Sigmoid colon (tissue), 7 donors: ENCODE results near the gene OGFOD2. TPM values are rescaled to one million over a fixed set of nuclear protein-coding genes. Genes with fewer than 3 reads are reported as not detected.

Experiments
- DNase-seq: peaks from one replicate; pipeline ENCODE4 v3.0.0-alpha.2; 2019
- H3K27ac ChIP-seq, 4 donors: fragments of 200-600 bp; sonication (generic); one replicate each; pipeline ENCODE4 v1.5.1; 2016 to 2019; ENCODE audit warnings: mild to moderate bottlenecking in 1 of 4
- H3K27me3 ChIP-seq, 3 donors: fragments of 200-600 bp; sonication (generic); one replicate each; pipeline ENCODE4 v1.5.1; 2019; ENCODE audit warnings: mild to moderate bottlenecking in 1 of 3
- H3K36me3 ChIP-seq, 4 donors: fragments of 200-600 bp; sonication (generic); one replicate each; pipeline ENCODE4 v1.5.1; 2016 to 2019
- H3K4me1 ChIP-seq, 4 donors: fragments of 200-600 bp; sonication (generic); one replicate each; pipeline ENCODE4 v1.5.1; 2017 to 2019
- H3K4me3 ChIP-seq, 4 donors: fragments of 200-600 bp; sonication (generic); one replicate each; pipeline ENCODE4 v1.5.1; 2017 to 2019; ENCODE audit warnings: mild to moderate bottlenecking in 2 of 4, moderate library complexity in 1 of 4
- H3K9me3 ChIP-seq, 4 donors: fragments of 200-600 bp in 3 of 4; sonication (generic) in 3 of 4; one replicate each; pipeline versions ENCODE4 v1.5.1 to v1.6.1; 2013 to 2019
- EP300 ChIP-seq, 4 donors: sonication (generic); formaldehyde crosslinking; IDR thresholded peaks; one replicate each; pipeline ENCODE4 v1.6.1; 2017; ENCODE audit warnings: antibody characterized with exemption in 4 of 4
- POLR2A ChIP-seq, 2 donors: fragments of 450-650 bp; IDR thresholded peaks; one replicate each; pipeline ENCODE4 v1.6.1; 2016; ENCODE audit warnings: antibody characterized with exemption in 2 of 2, mild to moderate bottlenecking in 2 of 2, moderate library complexity in 2 of 2
- POLR2AphosphoS5 ChIP-seq, 4 donors: sonication (generic); formaldehyde crosslinking; IDR thresholded peaks; one replicate each; pipeline ENCODE4 v1.6.1; 2017; ENCODE audit warnings: antibody characterized with exemption in 4 of 4
- WGBS, 2 donors: extraction: QIAGEN DNeasy Blood & Tissue Kit; methylation state at CpG; one replicate each; pipeline ENCODE4 v1.1.7; 2013; 5-methylcytosine and 5-hydroxymethylcytosine counted together
- intact Hi-C: fragments of 100-400 bp; cut with DNase I; formaldehyde crosslinking; loops from one replicate; pipeline ENCODE4 v1.15.1; 2023
- polyA plus RNA-seq, 3 donors: library from polyadenylated mRNA; stranded (reverse); fragments of 200-250 nt; gene quantifications; one replicate each; pipeline ENCODE4 v1.2.3, GENCODE V29; 2013
- total RNA-seq, 4 donors: library from RNA; depleted of rRNA; stranded (reverse); fragments of >200 nt; gene quantifications; one replicate each; pipeline ENCODE4 v1.1.0, GENCODE V29; 2016
- TF ChIP-seq, protein P1 (sequence below), 4 experiments: fragments of 450-650 bp in 3 of 4; fragments of 200-600 bp in 1 of 4; IDR thresholded peaks; one replicate each; pipeline ENCODE4 v1.5.1; 2016 to 2019; ENCODE audit warnings: antibody characterized with exemption in 4 of 4, mild to moderate bottlenecking in 3 of 4, moderate library complexity in 2 of 4
- donor health status: healthy with polysubstance abuse.
- donor health status: Bipolar disorder and iron deficiency.
- donor health status: healthy.

OGFOD2 gene
- total and polyA plus RNA-seq, 7 donors: 8.1 to 26.5 (median 10.2) TPM

DNA sequence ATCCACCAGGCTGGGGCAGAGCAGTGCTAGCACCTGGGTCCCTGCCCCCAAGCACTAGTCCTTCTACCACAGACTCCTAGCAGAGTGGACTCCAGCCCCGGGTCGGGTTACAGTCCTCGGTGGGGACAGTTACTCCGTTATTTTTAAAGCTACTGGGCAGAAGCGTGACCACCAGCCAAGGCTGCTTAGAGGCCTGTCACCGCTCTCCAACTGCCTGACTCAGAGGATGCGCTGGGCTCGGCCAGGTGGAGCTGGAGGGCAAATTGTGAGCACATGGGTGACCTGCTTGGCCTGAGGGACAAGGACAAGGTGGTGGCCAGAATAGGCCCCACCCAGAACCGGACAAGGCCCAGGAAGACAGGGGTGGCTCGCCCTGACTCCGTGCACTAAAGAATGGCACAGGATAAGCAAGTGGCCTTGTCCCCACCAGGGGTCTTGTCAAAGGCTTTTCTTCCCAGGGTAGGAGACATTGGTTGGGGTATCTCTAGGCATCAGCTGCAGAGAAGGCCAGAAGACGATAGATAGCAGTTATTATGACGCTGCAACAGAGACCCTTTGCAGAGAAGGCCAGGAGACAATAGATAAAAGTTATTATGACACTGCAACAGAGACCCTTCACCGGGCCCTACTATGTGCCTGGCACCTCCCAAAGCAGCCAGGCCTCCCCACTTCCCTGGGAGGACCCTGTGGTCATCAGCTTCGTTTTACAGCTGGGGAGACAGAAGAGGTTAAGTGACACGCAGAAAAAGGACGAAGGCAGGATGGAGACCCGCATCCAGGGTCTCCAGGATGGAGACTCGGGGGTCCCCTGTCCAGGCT, 10.4 kb upstream of the OGFOD2 start:
- no peak for TF ChIP-seq POLR2A (IDR thresholded peaks at IDR 0.05)
- TF ChIP-seq, protein P1, sequence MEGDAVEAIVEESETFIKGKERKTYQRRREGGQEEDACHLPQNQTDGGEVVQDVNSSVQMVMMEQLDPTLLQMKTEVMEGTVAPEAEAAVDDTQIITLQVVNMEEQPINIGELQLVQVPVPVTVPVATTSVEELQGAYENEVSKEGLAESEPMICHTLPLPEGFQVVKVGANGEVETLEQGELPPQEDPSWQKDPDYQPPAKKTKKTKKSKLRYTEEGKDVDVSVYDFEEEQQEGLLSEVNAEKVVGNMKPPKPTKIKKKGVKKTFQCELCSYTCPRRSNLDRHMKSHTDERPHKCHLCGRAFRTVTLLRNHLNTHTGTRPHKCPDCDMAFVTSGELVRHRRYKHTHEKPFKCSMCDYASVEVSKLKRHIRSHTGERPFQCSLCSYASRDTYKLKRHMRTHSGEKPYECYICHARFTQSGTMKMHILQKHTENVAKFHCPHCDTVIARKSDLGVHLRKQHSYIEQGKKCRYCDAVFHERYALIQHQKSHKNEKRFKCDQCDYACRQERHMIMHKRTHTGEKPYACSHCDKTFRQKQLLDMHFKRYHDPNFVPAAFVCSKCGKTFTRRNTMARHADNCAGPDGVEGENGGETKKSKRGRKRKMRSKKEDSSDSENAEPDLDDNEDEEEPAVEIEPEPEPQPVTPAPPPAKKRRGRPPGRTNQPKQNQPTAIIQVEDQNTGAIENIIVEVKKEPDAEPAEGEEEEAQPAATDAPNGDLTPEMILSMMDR (IDR thresholded peaks at IDR 0.05): no peak
- Histone ChIP-seq H3K27ac (no peak overlapping the region), H3K9me3 (no peaks in the 10 kb centered on the region), H3K27me3 (no peaks in the 10 kb centered on the region), H3K4me1 (peaks cover 0 to 34% (median 30%) of the 10 kb centered on the region in 4 donors), H3K36me3 (peaks cover 0 to 8% (median under 1%) of the 10 kb centered on the region in 4 donors), H3K4me3 (no peak overlapping the region)
- WGBS, 2 donors: 87 to 90% methylated on average over 19 of the region's 19 CpGs
- intact Hi-C loops: loop anchor here (5.0 kb wide), 1 partner anchor 67 kb away; the partner anchor contains the start of gene VPS37B
- DNase-seq: no peak

DNA sequence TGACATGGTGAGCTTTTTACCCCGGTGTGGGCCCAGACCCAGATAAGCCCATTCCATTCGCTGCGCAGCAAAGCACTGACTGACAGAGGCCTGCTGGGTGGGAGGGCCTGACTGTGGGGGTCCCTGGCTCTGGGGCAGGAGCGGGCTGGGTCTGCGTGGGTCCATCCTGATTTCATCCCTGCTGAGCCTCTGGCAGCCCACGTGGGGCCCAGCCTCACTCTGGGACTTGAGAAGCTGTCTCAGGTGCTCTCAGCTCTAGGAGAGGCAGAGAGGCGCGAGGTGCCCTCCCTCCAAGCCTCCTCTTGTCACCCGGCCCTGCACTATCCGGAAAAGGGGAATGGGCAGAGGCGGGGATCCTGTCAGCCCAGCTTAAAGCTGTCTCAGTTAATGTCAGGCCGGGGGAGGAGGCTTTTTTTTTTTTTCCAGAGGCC, 9.7 kb upstream of the OGFOD2 start:
- TF ChIP-seq EP300 (IDR thresholded peaks at IDR 0.05) (no peak), POLR2A (IDR thresholded peaks at IDR 0.05) (no peak), POLR2AphosphoS5 (IDR thresholded peaks at IDR 0.05) (no peak)
- TF ChIP-seq, protein P1 (IDR thresholded peaks at IDR 0.05): no peak
- Histone ChIP-seq H3K36me3 (peaks cover 0 to under 1% (median 0%) of the 10 kb centered on the region in 4 donors), H3K4me1 (peaks cover 0 to 40% (median 30%) of the 10 kb centered on the region in 4 donors), H3K4me3 (peak overlapping the region; percentile 39 to 61 (median 56)), H3K27ac (peak overlapping the region in 2 of 4 donors; percentile 57 to 60), H3K9me3 (no peaks in the 10 kb centered on the region), H3K27me3 (no peaks in the 10 kb centered on the region)
- DNase-seq: no peak
- intact Hi-C loops: loop anchor here (5.0 kb wide), 1 partner anchor 68 kb away; the partner anchor contains the start of gene VPS37B
- 69 to 71% methylated on average over 12 of the region's 12 CpGs for WGBS, 2 donors

DNA sequence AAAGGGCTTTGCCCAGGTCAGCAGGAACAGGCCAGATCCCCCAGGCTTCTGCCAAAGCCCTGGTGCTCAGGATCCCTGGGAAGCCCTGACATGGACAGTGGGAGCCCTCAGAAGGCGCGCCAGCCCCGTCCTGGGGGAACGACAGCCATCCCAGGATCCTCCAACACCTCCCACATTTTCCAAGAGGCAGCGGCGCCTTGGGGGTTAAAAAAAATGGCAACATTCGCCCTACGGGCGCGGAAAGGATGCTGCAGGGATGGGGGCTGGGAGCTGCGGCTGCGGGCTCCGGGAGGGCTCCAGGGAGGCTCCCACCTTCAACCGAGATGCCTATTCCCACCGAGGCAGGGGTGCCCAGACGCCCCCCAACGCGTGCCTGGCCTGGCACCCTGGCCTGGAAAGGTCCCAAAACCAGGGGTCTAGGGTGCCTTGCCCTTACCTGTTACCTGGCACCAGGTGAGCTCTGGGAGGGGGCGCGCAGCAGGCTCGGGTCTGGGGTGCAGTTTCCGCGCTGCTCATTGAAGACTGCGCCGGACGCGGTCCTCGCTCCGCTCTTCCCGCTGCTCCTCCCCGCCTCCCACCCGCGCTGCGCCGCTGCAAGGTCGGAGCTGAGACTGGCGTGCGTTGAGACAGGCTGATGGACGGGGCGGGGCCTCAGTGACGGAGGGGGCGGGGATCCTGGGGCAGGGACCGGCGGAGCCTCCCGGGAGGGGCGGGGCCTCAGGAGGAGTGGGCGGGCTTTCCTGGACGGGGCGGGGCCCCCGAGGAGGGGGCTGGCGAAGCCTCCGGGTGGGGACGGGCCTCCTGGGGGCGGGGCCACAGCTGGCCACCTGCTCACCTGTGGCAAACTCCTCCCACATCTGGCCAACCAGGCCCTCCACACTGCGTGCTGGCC, 8.9 kb upstream of the OGFOD2 start, which contains the start of gene ABCB9:
TSS of gene ABCB9 (minus strand) at position 613 of the 892 bp plus-strand sequence. CDS start 6,228 bp downstream, outside the sequence.
- no peaks in the 10 kb centered on the region for H3K36me3 ChIP-seq
- H3K27ac ChIP-seq: peak within 1 kb of the TSS; percentile 57 to 73 (median 66)
- no peaks in the 10 kb centered on the region for H3K27me3 ChIP-seq
- intact Hi-C loops: loop anchor here (5.0 kb wide), 1 partner anchor 69 kb away; the partner anchor contains the start of gene VPS37B
- TF ChIP-seq POLR2A (IDR thresholded peaks at IDR 0.05) (peak in 1 of 2 donors; percentile 40), POLR2AphosphoS5 (IDR thresholded peaks at IDR 0.05) (peak; percentile 33 to 83 (median 64))
- TF ChIP-seq, protein P1 (IDR thresholded peaks at IDR 0.05): no peak
- H3K4me1 ChIP-seq: peaks cover 0 to 40% (median 30%) of the 10 kb centered on the region in 4 donors
- WGBS, 2 donors: 3 to 5% methylated on average over 55 of the region's 55 CpGs
- no peaks in the 10 kb centered on the region for H3K9me3 ChIP-seq
- peak; percentile 95 for DNase-seq
- peak within 1 kb of the TSS; percentile 39 to 61 (median 56) for H3K4me3 ChIP-seq

DNA sequence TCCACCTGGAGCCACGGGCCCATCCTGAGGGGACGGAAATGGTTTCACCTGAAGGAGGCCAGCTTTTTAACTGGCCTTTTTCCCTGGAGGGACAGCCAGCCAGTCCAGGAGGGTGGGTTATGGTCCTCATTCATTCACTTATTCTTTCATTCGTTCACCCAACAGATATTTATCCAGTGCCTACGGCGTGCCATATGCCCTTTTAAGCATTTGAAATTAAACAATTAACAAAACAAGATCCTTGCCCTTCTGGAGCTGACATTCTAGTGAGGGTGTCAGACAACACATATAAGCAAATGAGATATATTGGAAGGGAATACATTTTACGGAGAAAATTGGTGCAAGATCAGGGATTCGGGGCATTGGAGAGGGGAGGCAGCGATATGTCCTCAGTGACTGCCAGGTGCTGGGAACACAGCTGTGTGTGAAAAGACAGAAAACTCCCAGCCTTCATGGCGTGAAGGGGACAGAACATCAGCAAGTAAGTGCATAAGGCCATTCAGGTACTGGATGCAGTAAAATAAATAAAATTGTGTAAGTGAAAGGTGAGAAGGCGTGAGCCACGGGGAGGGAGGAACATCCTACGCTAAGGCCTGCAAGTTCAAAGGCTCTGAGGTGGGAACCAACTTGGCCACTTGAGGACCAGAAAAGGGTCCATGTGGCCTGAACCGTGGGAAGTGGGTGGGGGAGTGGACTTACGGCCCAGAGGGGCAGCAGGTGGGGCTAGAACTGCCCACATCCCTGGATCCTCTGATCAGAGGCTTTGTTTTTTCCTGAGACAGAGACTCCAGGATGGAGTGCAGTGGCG, 8.1 kb upstream of the OGFOD2 start:
- no peak for TF ChIP-seq POLR2A (IDR thresholded peaks at IDR 0.05)
- no peak for TF ChIP-seq EP300 (IDR thresholded peaks at IDR 0.05)
- TF ChIP-seq POLR2AphosphoS5 (IDR thresholded peaks at IDR 0.05): no peak
- TF ChIP-seq, protein P1 (IDR thresholded peaks at IDR 0.05): no peak
- H3K4me3 ChIP-seq: peak overlapping the region in 3 of 4 donors; percentile 52 to 61 (median 59)
- intact Hi-C loops: loop anchor here (5.0 kb wide), 1 partner anchor 70 kb away; the partner anchor contains the start of gene VPS37B
- H3K4me1 ChIP-seq: peaks cover 0 to 40% (median 30%) of the 10 kb centered on the region in 4 donors
- H3K27me3 ChIP-seq: no peaks in the 10 kb centered on the region
- H3K9me3 ChIP-seq: no peaks in the 10 kb centered on the region
- WGBS, 2 donors: 42 to 63% methylated on average over 15 of the region's 15 CpGs
- no peak for DNase-seq
- H3K36me3 ChIP-seq: no peaks in the 10 kb centered on the region
- peak overlapping the region; percentile 57 to 73 (median 66) for H3K27ac ChIP-seq
